Esophagus squamous epithelium (tissue), 5 donors: ENCODE measurements around the gene RFC5. TPM values are rescaled to one million over a fixed set of nuclear protein-coding genes. Genes with fewer than 3 reads are reported as not detected.
A peak's percentile ranks its signal among the peaks of the same experiment; 100 is the strongest.

Experiments used
- DNase-seq: peaks from one replicate; lab custom pipeline; 2025; lab: John Stamatoyannopoulos, UW
- H3K27ac ChIP-seq, 4 donors: fragments of 200-600 bp; sonication (generic); one replicate each; pipeline ENCODE4 v1.5.1; 2016 to 2019; ENCODE audit warnings: mild to moderate bottlenecking in 1 of 4
- H3K27me3 ChIP-seq, 4 donors: fragments of 200-600 bp; sonication (generic); 1 replicate in 3 of 4; 2 replicates in 1 of 4; pipeline versions ENCODE4 v1.5.1 to v1.6.0; 2017 to 2021; ENCODE audit warnings: antibody characterized with exemption in 1 of 4
- H3K36me3 ChIP-seq, 3 donors: fragments of 200-600 bp; sonication (generic); one replicate each; pipeline ENCODE4 v1.5.1; 2016 to 2019
- H3K4me1 ChIP-seq, 3 donors: fragments of 200-600 bp; sonication (generic); one replicate each; pipeline ENCODE4 v1.5.1; 2017 to 2019
- H3K4me3 ChIP-seq, 4 donors: fragments of 200-600 bp; sonication (generic); 1 replicate in 3 of 4; 2 replicates in 1 of 4; pipeline ENCODE4 v1.5.1; 2016 to 2019; ENCODE audit warnings: mild to moderate bottlenecking in 2 of 4, moderate library complexity in 1 of 4
- H3K9me3 ChIP-seq, 3 donors: fragments of 200-600 bp; sonication (generic); one replicate each; pipeline ENCODE4 v1.5.1; 2016 to 2019
- CTCF ChIP-seq, 6 experiments: fragments of 450-650 bp in 4 of 6; fragments of 200-600 bp in 2 of 6; sonication (generic) in 2 of 6; IDR thresholded peaks; one replicate each; pipeline ENCODE4 v1.5.1; 2016 to 2019; ENCODE audit warnings: antibody characterized with exemption in 6 of 6, mild to moderate bottlenecking in 4 of 6, moderate library complexity in 4 of 6
- POLR2A ChIP-seq, 4 donors: fragments of 450-650 bp; IDR thresholded peaks; one replicate each; pipeline ENCODE4 v1.6.1; 2017; ENCODE audit warnings: antibody characterized with exemption in 4 of 4, mild to moderate bottlenecking in 4 of 4, moderate library complexity in 3 of 4
- WGBS, 2 donors: methylation state at CpG; one replicate each; pipeline ENCODE4 v1.1.5; 2018; 5-methylcytosine and 5-hydroxymethylcytosine counted together
- intact Hi-C: fragments of 100-400 bp; cut with DNase I; formaldehyde crosslinking; loops from one replicate; pipeline ENCODE4 v1.15.0; 2022
- total RNA-seq, 4 donors: library from RNA; depleted of rRNA; stranded (reverse); fragments of >200 nt; gene quantifications; one replicate each; pipeline ENCODE4 v1.1.0, GENCODE V29; 2016
- donor health status: DM: yes; HTN: yes; CAD: no.

The RFC5 gene
- total RNA-seq, 4 donors from 2014 or later, result 11.5 to 32.2 (median 19.1) TPM

DNA sequence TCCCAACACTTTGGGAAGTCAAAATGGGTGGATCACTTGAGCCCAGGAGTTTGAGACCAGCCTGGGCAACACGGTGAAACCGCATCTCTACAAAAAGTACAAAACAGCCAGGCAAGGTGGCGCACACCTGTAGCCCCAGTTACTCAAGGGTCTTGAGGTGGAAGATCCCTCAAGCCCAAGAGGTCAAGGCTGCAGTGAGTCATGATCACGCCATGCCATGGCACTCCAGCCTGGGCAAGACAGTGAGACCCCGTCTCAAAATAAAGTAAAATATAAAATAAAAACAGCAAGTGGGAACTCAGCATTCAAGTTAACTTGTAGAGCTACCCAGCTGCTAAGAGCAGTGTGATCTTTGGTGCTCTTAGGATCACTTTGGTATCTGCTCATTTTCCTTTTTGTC is 12.7 kb downstream of the RFC5 start:
- DNase-seq, result no peak
- no peak overlapping the region for H3K27ac ChIP-seq
- H3K27me3 ChIP-seq, result no peaks in the 10 kb centered on the region
- no peaks in the 10 kb centered on the region for H3K4me1 ChIP-seq
- intact Hi-C loops, result no loop called here
- H3K4me3 ChIP-seq, result no peak overlapping the region
- 97 to 98% methylated on average over 5 of the region's 5 CpGs for WGBS, 2 donors
- TF ChIP-seq POLR2A (IDR thresholded peaks at IDR 0.05) (no peak), CTCF (IDR thresholded peaks at IDR 0.05) (no peak)
- peaks cover 7 to 100% (median 34%) of the 10 kb centered on the region in 3 donors for H3K36me3 ChIP-seq
- H3K9me3 ChIP-seq, result no peaks in the 10 kb centered on the region

DNA sequence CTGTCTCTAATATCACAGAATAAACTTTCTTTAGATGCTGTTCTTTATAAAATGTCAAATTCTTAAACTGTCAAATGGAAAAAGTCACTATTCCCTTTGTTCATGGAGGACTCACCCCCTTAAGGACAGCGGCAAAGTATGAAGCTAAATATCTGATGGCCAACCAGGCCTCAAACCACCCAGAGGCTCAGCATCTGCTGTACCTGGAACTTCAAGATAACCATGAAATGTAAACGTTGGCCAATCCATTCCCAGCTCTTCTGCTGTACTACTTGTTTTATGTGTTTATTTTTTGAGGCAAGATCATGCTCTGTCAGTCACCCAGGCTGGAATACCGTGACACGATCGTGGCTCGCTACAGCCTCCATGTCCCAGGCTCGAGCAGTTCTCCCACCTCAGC is 15.7 kb downstream of the RFC5 start:
- intact Hi-C loops, result loop anchor here (10.0 kb wide), 1 partner anchor 157 kb away; no protein-coding TSS in a partner anchor
- H3K27ac ChIP-seq, result no peak overlapping the region
- H3K4me1 ChIP-seq, result peaks cover 0 to 8% (median 0%) of the 10 kb centered on the region in 3 donors
- no peaks in the 10 kb centered on the region for H3K9me3 ChIP-seq
- TF ChIP-seq CTCF (IDR thresholded peaks at IDR 0.05) (no peak), POLR2A (IDR thresholded peaks at IDR 0.05) (no peak)
- no peak for DNase-seq
- H3K27me3 ChIP-seq, result no peaks in the 10 kb centered on the region
- 91% methylated on average over 7 of the region's 7 CpGs for WGBS, 2 donors
- H3K36me3 ChIP-seq, result peaks cover 23 to 100% (median 51%) of the 10 kb centered on the region in 3 donors
- H3K4me3 ChIP-seq, result no peak overlapping the region

GRCh38 chr12:118033323-118033722 is 16.8 kb downstream of the RFC5 start:
- 73 to 83% methylated on average over 5 of the region's 5 CpGs for WGBS, 2 donors
- peaks cover 23 to 100% (median 58%) of the 10 kb centered on the region in 3 donors for H3K36me3 ChIP-seq
- intact Hi-C loops, result loop anchor here (10.0 kb wide), 1 partner anchor 159 kb away; no protein-coding TSS in a partner anchor

GRCh38 chr12:118033902-118034301 is 17.4 kb downstream of the RFC5 start:
- WGBS, 2 donors, result 81 to 82% methylated on average over 5 of the region's 5 CpGs
- DNase-seq, result no peak
- peak overlapping the region in 1 of 4 donors; percentile 30 for H3K27ac ChIP-seq
- H3K27me3 ChIP-seq, result no peaks in the 10 kb centered on the region
- TF ChIP-seq CTCF (IDR thresholded peaks at IDR 0.05), result no peak
- TF ChIP-seq POLR2A (IDR thresholded peaks at IDR 0.05), result no peak
- H3K9me3 ChIP-seq, result no peaks in the 10 kb centered on the region
- intact Hi-C loops, result loop anchor here (10.0 kb wide), 1 partner anchor 159 kb away; no protein-coding TSS in a partner anchor
- H3K4me1 ChIP-seq, result peaks cover 0 to 8% (median 0%) of the 10 kb centered on the region in 3 donors
- H3K4me3 ChIP-seq, result no peak overlapping the region
- peaks cover 23 to 100% (median 63%) of the 10 kb centered on the region in 3 donors for H3K36me3 ChIP-seq

More at GRCh38 chr12:118033323-118033722, 16.8 kb downstream of the RFC5 start:
- DNase-seq, result no peak
- peak overlapping the region in 1 of 4 donors; percentile 30 for H3K27ac ChIP-seq
- no peaks in the 10 kb centered on the region for H3K27me3 ChIP-seq
- H3K4me3 ChIP-seq, result no peak overlapping the region
- TF ChIP-seq POLR2A (IDR thresholded peaks at IDR 0.05) (no peak), CTCF (IDR thresholded peaks at IDR 0.05) (no peak)
- H3K9me3 ChIP-seq, result no peaks in the 10 kb centered on the region
- peaks cover 0 to 8% (median 0%) of the 10 kb centered on the region in 3 donors for H3K4me1 ChIP-seq

DNA sequence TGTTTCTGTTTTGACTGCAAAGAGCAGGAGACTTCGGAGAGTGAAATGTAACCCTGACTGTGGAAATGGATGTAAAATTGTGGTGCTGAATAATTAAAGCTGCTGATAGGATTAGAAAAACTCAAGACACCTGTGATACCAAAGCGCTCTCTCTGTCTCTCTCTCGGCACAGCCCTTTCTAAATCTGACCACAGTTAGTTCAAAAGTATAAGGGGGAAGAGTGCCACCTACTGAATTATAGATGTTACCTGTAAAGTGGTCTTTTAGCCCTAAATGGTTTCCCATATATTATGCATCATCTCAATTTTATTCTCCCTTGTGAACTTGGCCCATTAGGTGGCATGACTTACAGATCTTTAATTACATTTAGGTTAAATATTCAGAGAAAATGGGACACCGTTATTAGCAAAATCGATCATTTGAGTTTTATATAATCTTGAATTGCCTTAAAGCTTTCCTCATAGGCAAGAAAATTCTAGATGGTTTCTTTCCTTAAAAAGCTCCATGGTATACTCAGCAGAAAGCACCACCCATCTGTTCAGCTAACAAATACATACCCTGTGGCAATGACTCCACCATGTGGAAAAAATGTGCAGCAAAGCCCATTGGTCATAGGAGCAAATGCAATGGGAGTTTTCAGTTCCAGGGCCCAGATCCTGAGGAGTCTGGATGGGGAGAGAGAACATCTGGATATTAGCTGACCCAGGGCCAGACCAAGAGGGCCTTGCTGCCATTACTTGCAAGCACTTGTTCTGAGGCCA is 18.1 kb downstream of the RFC5 start:
- H3K36me3 ChIP-seq, result peaks cover 23 to 100% (median 66%) of the 10 kb centered on the region in 3 donors
- H3K27me3 ChIP-seq, result no peaks in the 10 kb centered on the region
- H3K4me1 ChIP-seq, result peaks cover 0 to 8% (median 0%) of the 10 kb centered on the region in 3 donors
- H3K27ac ChIP-seq, result peak overlapping the region in 1 of 4 donors; percentile 26
- no peak for DNase-seq
- intact Hi-C loops, result loop anchor here (10.0 kb wide), 1 partner anchor 160 kb away; no protein-coding TSS in a partner anchor
- 83 to 86% methylated on average over 5 of the region's 5 CpGs for WGBS, 2 donors
- no peak overlapping the region for H3K4me3 ChIP-seq
- no peaks in the 10 kb centered on the region for H3K9me3 ChIP-seq
- TF ChIP-seq POLR2A (IDR thresholded peaks at IDR 0.05) (no peak), CTCF (IDR thresholded peaks at IDR 0.05) (no peak)
